ENCODE data around the gene ZBTB16. TPM values are rescaled to one million over a fixed set of nuclear protein-coding genes. Genes with fewer than 3 reads are reported as not detected.

ZBTB16 gene
- total and polyA plus RNA-seq, 2 donors (not counting 3 experiments of a cell fraction or from before 2014, with no cell fraction given), result 9.8 to 20.3 TPM

- no peak overlapping the region for H3K9ac ChIP-seq (replicated peaks; ENCODE audit: extremely low read depth, insufficient read depth, low read length)
- H4K20me1 ChIP-seq (replicated peaks; ENCODE audit: control insufficient read depth, extremely low read depth, insufficient read depth, low read length), result peaks cover 2% of the 10 kb centered on the region
- H3K79me2 ChIP-seq (ENCODE audit: control insufficient read depth, insufficient read depth, low read length), result no peaks in the 10 kb centered on the region
- H3K9me1 ChIP-seq (replicated peaks; ENCODE audit: control insufficient read depth, extremely low read depth, insufficient read depth, low read length), result no peaks in the 10 kb centered on the region
- DNase-seq (ENCODE audit: low read depth, low spot score) (no peak), FAIRE-seq (no peak)
- BruUV-seq (replicated peaks), result no TSS peak
- H3K27ac ChIP-seq (ENCODE audit: insufficient read depth, low read depth, low read length), result no peak overlapping the region
- peaks cover 17% of the 10 kb centered on the region for H3K4me1 ChIP-seq (ENCODE audit: control insufficient read depth, extremely low read depth, insufficient read depth, low read length)
- intact Hi-C loops (cut with micrococcal nuclease), result no loop called here
- ChIA-PET POLR2A (no interaction called here), CTCF (no interaction called here)
- no peaks in the 10 kb centered on the region for H3K9me3 ChIP-seq (replicated peaks; ENCODE audit: control insufficient read depth, insufficient read depth, low read length)
- no peak overlapping the region for H2AFZ ChIP-seq (ENCODE audit: low read depth, low read length)
- no peak overlapping the region for H3K4me3 ChIP-seq (replicated peaks in 1 of 3; ENCODE audit: insufficient read depth in 1 of 3, low read depth in 1 of 3, low read length in 3 of 3)
- H3K36me3 ChIP-seq (ENCODE audit: control insufficient read depth in 2 of 2, extremely low read depth in 1 of 2, insufficient read depth in 2 of 2, low read length in 2 of 2), result no peaks in the 10 kb centered on the region
- H3K27me3 ChIP-seq (ENCODE audit: control insufficient read depth in 2 of 2, insufficient read depth in 2 of 2, low read length in 2 of 2), result peaks cover 0 to 2% of the 10 kb centered on the region in 2 experiments
- dilution Hi-C loops (cut with MboI; ENCODE audit: extremely low pct_ligation_motif_present, low sequenced_read_pairs), result no loop called here
- TF ChIP-seq JUN (IDR thresholded peaks at IDR 0.05; ENCODE audit: borderline replicate concordance, insufficient read depth, insufficient read length, low read depth) (no peak), MAX (IDR thresholded peaks at IDR 0.05; ENCODE audit: insufficient read depth, insufficient read length) (no peak), POLR2A (IDR thresholded peaks at IDR 0.05; ENCODE audit: low read depth, low read length) (no peak), CTCF (IDR thresholded peaks at IDR 0.05; ENCODE audit: extremely low read depth in 1 of 2, insufficient read depth in 1 of 2, low read depth in 1 of 2, low read length in 2 of 2) (no peak), MYC (IDR thresholded peaks at IDR 0.05; ENCODE audit: low read depth, low read length) (no peak)
- no peak overlapping the region for H3K4me2 ChIP-seq (ENCODE audit: insufficient read depth, low read length)
Observed at GRCh38 chr11:114106986-114107385, 47.5 kb downstream of the ZBTB16 start.

GRCh38 chr11:114108501-114109205 is 49.1 kb downstream of the ZBTB16 start:
- Histone ChIP-seq H3K27ac (ENCODE audit: insufficient read depth, low read depth, low read length) (no peak overlapping the region), H3K27me3 (ENCODE audit: control insufficient read depth in 2 of 2, insufficient read depth in 2 of 2, low read length in 2 of 2) (peaks cover 2% of the 10 kb centered on the region in 2 experiments), H3K79me2 (ENCODE audit: control insufficient read depth, insufficient read depth, low read length) (no peaks in the 10 kb centered on the region), H3K9ac (replicated peaks; ENCODE audit: extremely low read depth, insufficient read depth, low read length) (no peak overlapping the region), H4K20me1 (replicated peaks; ENCODE audit: control insufficient read depth, extremely low read depth, insufficient read depth, low read length) (peaks cover 2% of the 10 kb centered on the region), H2AFZ (ENCODE audit: low read depth, low read length) (no peak overlapping the region), H3K9me1 (replicated peaks; ENCODE audit: control insufficient read depth, extremely low read depth, insufficient read depth, low read length) (no peaks in the 10 kb centered on the region), H3K36me3 (ENCODE audit: control insufficient read depth in 2 of 2, extremely low read depth in 1 of 2, insufficient read depth in 2 of 2, low read length in 2 of 2) (no peaks in the 10 kb centered on the region), H3K4me2 (ENCODE audit: insufficient read depth, low read length) (no peak overlapping the region), H3K4me3 (replicated peaks in 1 of 3; ENCODE audit: insufficient read depth in 1 of 3, low read depth in 1 of 3, low read length in 3 of 3) (no peak overlapping the region), H3K9me3 (replicated peaks; ENCODE audit: control insufficient read depth, insufficient read depth, low read length) (no peaks in the 10 kb centered on the region), H3K4me1 (ENCODE audit: control insufficient read depth, extremely low read depth, insufficient read depth, low read length) (peaks cover 20% of the 10 kb centered on the region)
- DNase-seq (ENCODE audit: low read depth, low spot score), result no peak
- no TSS peak for BruUV-seq (replicated peaks)
- dilution Hi-C loops (cut with MboI; ENCODE audit: extremely low pct_ligation_motif_present, low sequenced_read_pairs), result no loop called here
- POLR2A ChIA-PET, result no interaction called here
- CTCF ChIA-PET, result interaction anchor here (1.4 to 2.2 kb wide), 4 partner anchors 13 to 153 kb away, joined by 4 to 5 read pairs (median 4); no protein-coding TSS in a partner anchor
- intact Hi-C loops (cut with micrococcal nuclease), result no loop called here
- no peak for TF ChIP-seq GATA2 (IDR thresholded peaks at IDR 0.05; ENCODE audit: insufficient read depth, insufficient read length, low read depth, low read length)
- no peak for TF ChIP-seq JUN (IDR thresholded peaks at IDR 0.05; ENCODE audit: borderline replicate concordance, insufficient read depth, insufficient read length, low read depth)
- no peak for TF ChIP-seq CTCF (IDR thresholded peaks at IDR 0.05; ENCODE audit: extremely low read depth in 1 of 2, insufficient read depth in 1 of 2, low read depth in 1 of 2, low read length in 2 of 2)
- no peak for TF ChIP-seq MYC (IDR thresholded peaks at IDR 0.05; ENCODE audit: low read depth, low read length)
- TF ChIP-seq FOS (IDR thresholded peaks at IDR 0.05; ENCODE audit: borderline replicate concordance, insufficient read depth, low read length), result no peak
- no peak for TF ChIP-seq MAX (IDR thresholded peaks at IDR 0.05; ENCODE audit: insufficient read depth, insufficient read length)
- TF ChIP-seq POLR2AphosphoS5 (IDR thresholded peaks at IDR 0.05; ENCODE audit: insufficient read depth, low read depth, low read length), result no peak
- TF ChIP-seq POLR2A (IDR thresholded peaks at IDR 0.05; ENCODE audit: low read depth, low read length), result no peak
- TF ChIP-seq EZH2 (IDR thresholded peaks at IDR 0.05; ENCODE audit: borderline replicate concordance, low read depth, low read length, severe bottlenecking), result no peak
- FAIRE-seq, result peak; percentile 8

Measured in endothelial cell of umbilical vein (primary cell).